ENCODE measurements around the gene OTOF.

GRCh38 chr2:26463244-26464192, 14.4 kb downstream of the OTOF start:
- TF ChIP-seq CTCF (IDR thresholded peaks at IDR 0.05; ENCODE audit: poor library complexity) (no peak), EZH2 (IDR thresholded peaks at IDR 0.05; ENCODE audit: borderline replicate concordance) (no peak), EZH2phosphoT487 (IDR thresholded peaks at IDR 0.05; ENCODE audit: low read depth, severe bottlenecking, unreplicated experiment) (no peak)
